Smooth muscle cell of the coronary artery (primary cell): ENCODE measurements around the gene IL18. TPM values are rescaled to one million over a fixed set of nuclear protein-coding genes. Genes with fewer than 3 reads are reported as not detected.

Experiments
- total RNA-seq: library from RNA; depleted of rRNA; stranded (reverse); fragments of >200 nt; gene quantifications from 2 replicates; pipeline ENCODE4 v1.2.3, GENCODE V29; 2014; ENCODE audit warnings: low replicate concordance

Gene IL18
- 0.08 and 0.12 TPM in 2 replicates for total RNA-seq

DNA sequence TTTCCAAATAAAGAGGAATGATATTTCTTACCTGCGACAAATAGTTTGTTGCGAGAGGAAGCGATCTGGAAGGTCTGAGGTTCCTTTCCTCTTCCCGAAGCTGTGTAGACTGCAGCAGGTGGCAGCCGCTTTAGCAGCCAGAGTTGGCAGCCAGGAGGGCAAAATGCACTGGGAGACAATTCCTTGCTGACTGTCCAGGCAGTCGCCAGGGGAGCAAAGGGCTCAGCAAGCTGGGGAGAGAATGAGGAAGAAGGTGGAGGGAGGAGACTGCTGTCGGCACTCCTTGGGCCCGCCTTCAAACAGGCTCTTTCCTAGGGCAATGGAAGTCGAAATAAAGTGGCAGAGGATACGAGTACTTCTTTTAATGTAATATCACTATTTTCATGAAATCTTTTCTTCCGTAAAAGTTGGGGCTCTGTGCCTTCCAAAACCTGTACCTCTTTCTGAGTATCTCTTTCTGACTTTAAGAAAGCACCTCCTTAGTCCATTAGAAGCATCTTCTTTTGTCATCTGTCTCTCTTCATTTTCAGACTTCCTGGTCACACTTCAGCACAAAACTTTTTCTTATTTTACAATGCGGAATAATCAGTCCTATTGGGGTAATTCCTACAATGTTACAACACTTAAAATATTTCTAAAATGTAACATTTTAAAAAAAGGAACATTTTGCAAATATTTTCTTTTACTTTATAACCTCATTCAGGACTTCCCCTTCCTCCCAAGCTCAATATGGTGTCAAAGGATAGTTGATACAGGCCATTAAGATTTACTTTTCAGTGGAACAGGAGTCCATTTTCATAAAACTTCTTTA is at the start of gene IL18:
TSS of gene IL18 (minus strand) at position 220 of the 811 bp plus-strand sequence. CDS start 9,041 bp downstream, outside the sequence.

DNA sequence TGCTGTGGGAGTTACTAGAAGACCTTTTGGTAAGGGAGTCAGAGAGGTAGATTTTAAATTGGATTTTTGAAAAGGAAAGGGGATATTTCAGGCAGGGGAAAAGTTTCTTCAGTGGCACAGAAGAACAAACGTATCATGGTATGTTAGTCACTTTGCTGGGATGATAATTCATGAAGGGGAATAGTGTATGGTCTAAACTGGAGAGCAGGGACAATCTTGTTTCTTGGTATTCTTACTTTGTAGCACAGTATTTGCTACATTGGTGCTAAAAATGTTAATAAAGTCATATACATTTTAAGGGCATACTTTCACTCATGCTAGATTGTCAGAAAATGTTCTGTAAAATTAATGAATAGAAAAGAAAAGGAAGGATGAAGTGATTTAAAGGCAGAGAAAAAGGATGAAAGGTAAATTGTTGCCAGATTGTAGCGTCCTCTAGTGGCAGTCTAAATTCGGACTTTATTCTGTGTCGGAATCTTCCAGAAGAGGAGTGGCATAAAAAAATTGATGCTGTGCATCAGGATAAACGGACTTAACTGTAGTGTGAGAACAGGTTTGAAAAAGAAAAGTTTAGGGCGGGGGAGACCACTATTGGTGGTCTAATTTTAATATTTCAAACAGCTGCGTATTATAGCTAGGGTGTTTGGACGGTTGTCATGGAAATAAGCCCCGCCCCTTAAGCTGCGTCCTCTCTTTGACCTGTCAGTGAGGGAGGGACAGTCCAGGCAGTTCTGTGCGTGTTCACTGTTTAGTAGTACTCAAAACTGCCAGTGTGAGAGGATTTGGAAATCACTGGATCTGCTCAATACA is 11.1 kb upstream of the IL18 start, which contains the start of gene BCO2:
TSS of gene BCO2 (plus strand) at position 724 of the 810 bp plus-strand sequence. CDS start 90 bp downstream, outside the sequence.

DNA sequence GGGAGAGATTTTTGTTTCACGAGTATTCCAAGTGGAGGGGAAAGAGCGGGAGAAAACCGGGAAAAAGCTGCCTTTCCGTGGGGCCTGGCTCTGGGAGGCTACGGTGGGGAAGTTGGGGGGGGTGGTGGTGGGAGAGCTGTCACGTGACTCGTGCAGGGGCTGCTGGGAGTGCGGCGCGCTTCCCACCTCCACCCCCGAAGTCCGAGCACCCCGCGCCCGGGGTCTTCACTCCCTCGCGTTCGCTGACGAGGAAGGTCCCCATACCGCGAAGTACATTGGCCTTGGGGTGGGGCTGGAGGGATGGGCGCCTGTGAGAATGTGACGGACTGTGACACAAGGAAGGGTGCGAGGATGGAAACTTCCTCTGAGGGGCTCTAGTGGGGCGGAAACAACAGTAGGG is 3.3 kb upstream of the IL18 start, which contains the start of gene TEX12:
TSS of gene TEX12 (plus strand) at position 228 of the 400 bp plus-strand sequence. CDS start 1,897 bp downstream, outside the sequence.

Other genes starting within 250 kb of the IL18 start
- gene C11orf52, start 245.2 kb downstream of the IL18 start, total RNA-seq = 0.23 and 0.38 TPM in 2 replicates
- 17.4 and 21.0 TPM in 2 replicates for gene DIXDC1, start 226.8 kb downstream of the IL18 start, total RNA-seq
- 16.5 and 27.7 TPM in 2 replicates for gene DLAT, start 138.7 kb downstream of the IL18 start, total RNA-seq
- 0.12 and 1.1 TPM in 2 replicates for gene PIH1D2, start 90.1 kb downstream of the IL18 start, total RNA-seq
- 11.8 and 19.3 TPM in 2 replicates for gene NKAPD1, start 89.8 kb downstream of the IL18 start, total RNA-seq
- gene TIMM8B, start 77.3 kb downstream of the IL18 start, total RNA-seq = 54.2 and 99.0 TPM in 2 replicates
- 137 and 158 TPM in 2 replicates for gene SDHD, start 77.2 kb downstream of the IL18 start, total RNA-seq
- gene TEX12, start 3.3 kb upstream of the IL18 start, total RNA-seq = 0.15 TPM in 1 of 2 replicates, not detected in the other
- gene BCO2, start 11.4 kb upstream of the IL18 start, total RNA-seq = 0.15 and 1.3 TPM in 2 replicates
- gene PTS, start 62.3 kb upstream of the IL18 start, total RNA-seq = 23.4 and 36.2 TPM in 2 replicates
- not detected in 2 replicates for gene PLET1, start 96.8 kb upstream of the IL18 start, total RNA-seq